Measurements from ENCODE around the gene NUPR1.
"Not testable (repeated sequence)": the region's sequence is repeated elsewhere in the genome, so short reads cannot be mapped to it uniquely, and the experiment has no call there.

The NUPR1 gene

DNA sequence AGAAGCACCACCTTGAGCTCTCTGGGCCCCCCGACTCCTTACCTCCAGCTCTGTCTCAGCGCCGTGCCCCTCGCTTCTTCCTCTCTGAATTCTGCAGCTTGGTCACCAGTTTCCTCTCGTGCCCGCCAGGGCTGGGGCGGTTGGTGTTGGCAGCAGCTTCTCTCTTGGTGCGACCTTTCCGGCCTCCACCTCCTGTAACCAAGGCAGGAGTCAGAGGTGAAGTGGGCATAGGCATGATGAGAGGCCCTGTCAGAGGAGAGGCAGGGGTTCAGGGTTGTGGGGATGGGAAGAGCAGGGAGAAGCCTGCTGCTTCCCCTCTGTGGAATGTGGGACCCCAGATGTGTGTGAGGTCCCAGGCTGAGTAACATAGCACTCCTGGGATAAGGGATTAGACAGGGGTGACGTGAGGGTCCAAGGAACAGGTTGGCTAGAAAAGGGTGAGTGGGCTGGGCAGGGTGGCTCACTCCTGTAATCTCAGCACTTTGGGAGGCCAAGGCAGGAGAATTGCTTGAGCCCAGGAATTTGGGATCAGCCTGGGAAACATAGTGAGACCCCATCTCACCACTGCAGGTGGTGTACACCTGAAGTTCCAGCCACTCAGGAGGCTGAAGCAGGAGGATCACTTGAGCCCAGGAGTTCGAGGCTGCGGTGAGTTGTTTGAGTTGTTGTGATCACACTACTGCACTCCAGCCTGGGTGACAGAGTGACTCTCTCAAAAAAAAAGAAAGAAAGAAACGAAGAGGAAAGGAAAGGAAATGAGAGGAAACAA is 626 bp downstream of the NUPR1 start:
- 94 to 95% methylated on average over 9 to 10 of the region's 13 CpGs for WGBS, 2 experiments (ENCODE audit: insufficient coverage in 2 of 2)
- no peak overlapping the region for H3K27ac ChIP-seq (ENCODE audit: low read depth, low read length, severe bottlenecking)
- no peaks in the 10 kb centered on the region for H3K4me1 ChIP-seq (ENCODE audit: control insufficient read depth, insufficient read depth, low read length, poor library complexity, severe bottlenecking)
- H3K9me3 ChIP-seq (ENCODE audit: control insufficient read depth, low read length): no peaks in the 10 kb centered on the region
- H3K36me3 ChIP-seq (ENCODE audit: control insufficient read depth, insufficient read depth, low read length): no peaks in the 10 kb centered on the region
- H3K4me3 ChIP-seq (ENCODE audit: extremely low read depth, insufficient read depth, low read length, poor library complexity, severe bottlenecking): no peak overlapping the region

DNA sequence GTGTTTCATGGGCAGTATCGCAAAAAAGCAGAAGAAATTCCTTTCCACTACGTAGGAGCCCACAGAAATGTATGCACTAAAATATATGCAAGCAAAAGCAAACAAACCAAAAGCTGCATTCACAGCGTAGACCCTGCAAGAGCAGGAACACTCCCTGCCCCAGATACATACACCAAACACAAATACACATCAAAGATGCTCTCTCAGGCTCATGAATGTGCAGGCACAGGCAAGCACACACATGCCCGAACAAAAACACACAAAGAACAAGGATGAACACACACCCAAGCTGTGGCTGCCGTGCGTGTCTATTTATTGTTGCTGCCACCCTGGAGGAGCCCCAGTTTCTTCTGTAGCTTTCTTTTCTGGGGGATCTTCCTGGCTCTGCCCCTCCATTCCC is 1.7 kb downstream of the NUPR1 start:
- no peaks in the 10 kb centered on the region for H3K9me3 ChIP-seq (ENCODE audit: control insufficient read depth, low read length)
- WGBS, 2 experiments (ENCODE audit: insufficient coverage in 2 of 2): 93 to 97% methylated on average over 5 to 6 of the region's 6 CpGs
- no peaks in the 10 kb centered on the region for H3K4me1 ChIP-seq (ENCODE audit: control insufficient read depth, insufficient read depth, low read length, poor library complexity, severe bottlenecking)
- no peaks in the 10 kb centered on the region for H3K36me3 ChIP-seq (ENCODE audit: control insufficient read depth, insufficient read depth, low read length)
- H3K27ac ChIP-seq (ENCODE audit: low read depth, low read length, severe bottlenecking): no peak overlapping the region
- no peak overlapping the region for H3K4me3 ChIP-seq (ENCODE audit: extremely low read depth, insufficient read depth, low read length, poor library complexity, severe bottlenecking)

DNA sequence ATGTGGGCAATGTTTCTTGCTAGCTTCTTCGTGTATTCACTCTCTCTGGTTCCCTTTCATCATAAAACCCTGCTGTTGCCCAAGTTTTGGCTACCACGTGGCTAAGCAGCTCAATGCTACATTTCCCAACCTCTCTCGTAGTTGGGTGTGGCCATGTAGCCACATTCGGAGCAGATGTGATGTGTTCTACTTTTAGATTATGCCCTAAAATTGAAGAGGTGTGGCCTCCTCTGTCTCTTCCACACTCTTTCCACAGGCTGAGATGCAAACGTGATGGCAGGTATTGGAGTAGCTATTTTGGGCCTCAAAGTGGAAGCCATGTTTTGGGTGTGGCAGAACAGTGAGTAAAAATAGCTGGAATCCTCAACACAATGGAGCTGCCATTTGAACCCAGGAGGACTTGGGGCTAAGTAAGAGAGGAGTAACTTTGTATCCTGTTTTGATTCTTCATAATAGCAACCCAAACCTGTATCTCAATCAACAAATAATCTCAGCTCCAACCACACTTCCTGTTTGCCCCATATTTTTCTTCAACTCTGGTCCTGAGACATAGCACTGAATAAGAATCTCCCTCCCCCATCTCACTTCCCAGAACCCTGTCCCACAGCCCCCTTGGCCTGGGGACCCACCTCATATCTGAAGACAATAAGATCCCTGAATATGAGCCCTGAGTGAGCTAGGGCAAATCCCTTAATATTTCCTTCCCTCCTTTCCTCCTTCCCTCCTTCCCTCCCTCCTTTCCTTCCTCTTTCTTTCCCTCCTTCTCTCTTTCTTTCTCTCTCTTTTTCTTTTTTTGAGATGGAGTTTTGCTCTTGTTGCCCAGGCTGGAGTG is 4.0 kb downstream of the NUPR1 start:
- no peaks in the 10 kb centered on the region for H3K9me3 ChIP-seq (ENCODE audit: control insufficient read depth, low read length)
- WGBS, 2 experiments (ENCODE audit: insufficient coverage in 2 of 2): 86 to 100% methylated on average over 1 to 2 of the region's 5 CpGs
- no peak overlapping the region for H3K4me3 ChIP-seq (ENCODE audit: extremely low read depth, insufficient read depth, low read length, poor library complexity, severe bottlenecking)

DNA sequence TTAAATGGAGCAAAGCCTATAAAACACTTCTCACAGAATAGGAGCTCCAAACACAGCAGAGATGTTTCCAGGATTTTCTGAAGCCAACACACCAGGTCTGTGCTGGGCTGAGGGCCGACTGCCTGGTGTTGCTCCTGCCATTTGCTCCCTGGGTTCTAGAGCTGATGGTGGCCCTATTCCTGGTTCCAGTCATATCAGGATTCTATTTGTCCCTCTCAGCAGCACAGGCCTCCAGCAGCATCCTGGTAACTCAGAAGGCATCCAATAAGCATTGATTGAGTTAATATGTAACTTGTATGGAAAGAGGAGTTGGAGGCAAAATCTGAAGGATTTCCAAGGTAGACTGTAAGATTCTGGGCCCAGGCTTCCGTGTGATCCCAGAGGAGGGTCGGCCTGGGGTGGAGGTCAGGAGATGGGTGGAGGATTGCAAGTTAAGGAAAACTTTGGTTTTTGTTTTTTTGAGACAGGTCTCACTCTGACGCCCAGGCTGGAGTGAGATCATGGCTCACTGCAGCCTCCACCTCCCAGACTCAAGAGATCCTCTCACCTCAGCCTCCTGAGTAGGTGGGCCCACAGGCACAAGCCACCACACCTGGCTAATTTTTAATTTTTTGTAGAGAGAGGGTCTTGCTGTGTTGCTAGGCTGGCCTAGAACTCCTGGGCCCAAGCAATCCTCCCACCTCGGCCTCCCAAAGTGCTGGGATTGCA is 5.7 kb downstream of the NUPR1 start:
- Histone ChIP-seq H3K4me1 (ENCODE audit: control insufficient read depth, insufficient read depth, low read length, poor library complexity, severe bottlenecking) (no peaks in the 10 kb centered on the region), H3K27ac (ENCODE audit: low read depth, low read length, severe bottlenecking) (no peak overlapping the region)
- WGBS, 2 experiments (ENCODE audit: insufficient coverage in 2 of 2): 98% methylated on average over 4 of the region's 5 CpGs

More for the DNA sequence above, 4.0 kb downstream of the NUPR1 start:
- Histone ChIP-seq H3K4me1 (ENCODE audit: control insufficient read depth, insufficient read depth, low read length, poor library complexity, severe bottlenecking) (no peaks in the 10 kb centered on the region), H3K36me3 (ENCODE audit: control insufficient read depth, insufficient read depth, low read length) (no peaks in the 10 kb centered on the region), H3K27ac (ENCODE audit: low read depth, low read length, severe bottlenecking) (no peak overlapping the region)

GRCh38 chr16:28531777-28532744 is 6.7 kb downstream of the NUPR1 start:
- 76 to 86% methylated on average over 5 to 6 of the region's 9 CpGs for WGBS, 2 experiments (ENCODE audit: insufficient coverage in 2 of 2)
- H3K27ac ChIP-seq (ENCODE audit: low read depth, low read length, severe bottlenecking): no peak overlapping the region
- no peaks in the 10 kb centered on the region for H3K9me3 ChIP-seq (ENCODE audit: control insufficient read depth, low read length)
- H3K4me3 ChIP-seq (ENCODE audit: extremely low read depth, insufficient read depth, low read length, poor library complexity, severe bottlenecking): no peak overlapping the region
- H3K36me3 ChIP-seq (ENCODE audit: control insufficient read depth, insufficient read depth, low read length): no peaks in the 10 kb centered on the region
- no peaks in the 10 kb centered on the region for H3K4me1 ChIP-seq (ENCODE audit: control insufficient read depth, insufficient read depth, low read length, poor library complexity, severe bottlenecking)

More for the DNA sequence above, 5.7 kb downstream of the NUPR1 start:
- H3K4me3 ChIP-seq (ENCODE audit: extremely low read depth, insufficient read depth, low read length, poor library complexity, severe bottlenecking): no peak overlapping the region
- no peaks in the 10 kb centered on the region for H3K9me3 ChIP-seq (ENCODE audit: control insufficient read depth, low read length)
- no peaks in the 10 kb centered on the region for H3K36me3 ChIP-seq (ENCODE audit: control insufficient read depth, insufficient read depth, low read length)

GRCh38 chr16:28529124-28529523 is 9.7 kb downstream of the NUPR1 start:
- H3K9me3 ChIP-seq (ENCODE audit: control insufficient read depth, low read length): no peaks in the 10 kb centered on the region
- no peak overlapping the region for H3K27ac ChIP-seq (ENCODE audit: low read depth, low read length, severe bottlenecking)
- no peaks in the 10 kb centered on the region for H3K4me1 ChIP-seq (ENCODE audit: control insufficient read depth, insufficient read depth, low read length, poor library complexity, severe bottlenecking)
- no peaks in the 10 kb centered on the region for H3K36me3 ChIP-seq (ENCODE audit: control insufficient read depth, insufficient read depth, low read length)
- H3K4me3 ChIP-seq (ENCODE audit: extremely low read depth, insufficient read depth, low read length, poor library complexity, severe bottlenecking): no peak overlapping the region

DNA sequence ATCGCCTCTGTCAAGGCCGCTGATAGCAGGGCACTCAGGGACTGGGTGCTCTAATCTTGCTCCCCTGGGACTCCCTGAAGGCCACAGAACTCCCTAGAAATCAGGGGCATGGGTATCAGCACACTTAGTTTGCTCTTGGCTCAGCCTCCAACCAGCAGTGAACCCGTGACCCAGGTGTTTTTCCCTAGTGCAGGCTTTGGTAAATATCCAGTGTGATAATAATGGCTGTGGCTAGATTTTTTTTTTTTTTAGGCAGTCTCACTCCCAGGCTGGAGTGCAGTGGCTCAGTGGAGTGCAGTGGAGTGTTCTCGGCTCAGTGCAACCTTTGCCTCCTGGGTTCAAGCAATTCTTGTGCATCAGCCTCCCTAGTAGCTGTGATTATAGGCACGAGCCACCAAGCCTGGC is 10.3 kb downstream of the NUPR1 start:
- no peak overlapping the region for H3K27ac ChIP-seq (ENCODE audit: low read depth, low read length, severe bottlenecking)
- no peaks in the 10 kb centered on the region for H3K9me3 ChIP-seq (ENCODE audit: control insufficient read depth, low read length)
- 82 to 84% methylated on average over 5 of the region's 5 CpGs for WGBS, 2 experiments (ENCODE audit: insufficient coverage in 2 of 2)
- no peak overlapping the region for H3K4me3 ChIP-seq (ENCODE audit: extremely low read depth, insufficient read depth, low read length, poor library complexity, severe bottlenecking)
- H3K36me3 ChIP-seq (ENCODE audit: control insufficient read depth, insufficient read depth, low read length): no peaks in the 10 kb centered on the region
- no peaks in the 10 kb centered on the region for H3K4me1 ChIP-seq (ENCODE audit: control insufficient read depth, insufficient read depth, low read length, poor library complexity, severe bottlenecking)

- Histone ChIP-seq H3K36me3 (ENCODE audit: control insufficient read depth, insufficient read depth, low read length) (no peaks in the 10 kb centered on the region), H3K9me3 (ENCODE audit: control insufficient read depth, low read length) (no peaks in the 10 kb centered on the region), H3K4me3 (ENCODE audit: extremely low read depth, insufficient read depth, low read length, poor library complexity, severe bottlenecking) (no peak overlapping the region), H3K4me1 (ENCODE audit: control insufficient read depth, insufficient read depth, low read length, poor library complexity, severe bottlenecking) (no peaks in the 10 kb centered on the region), H3K27ac (ENCODE audit: low read depth, low read length, severe bottlenecking) (no peak overlapping the region)
- WGBS, 2 experiments (ENCODE audit: insufficient coverage in 2 of 2): 67 to 76% methylated on average over 1 to 2 of the region's 5 CpGs
These were observed 10.8 kb downstream of the NUPR1 start for GRCh38 chr16:28527985-28528384.

- not testable (repeated sequence) for H3K4me1 ChIP-seq (ENCODE audit: control insufficient read depth, insufficient read depth, low read length, poor library complexity, severe bottlenecking); H3K36me3 ChIP-seq (ENCODE audit: control insufficient read depth, insufficient read depth, low read length); H3K27ac ChIP-seq (ENCODE audit: low read depth, low read length, severe bottlenecking); H3K9me3 ChIP-seq (ENCODE audit: control insufficient read depth, low read length); H3K4me3 ChIP-seq (ENCODE audit: extremely low read depth, insufficient read depth, low read length, poor library complexity, severe bottlenecking)
- 90 to 91% methylated on average over 4 of the region's 7 CpGs for WGBS, 2 experiments (ENCODE audit: insufficient coverage in 2 of 2)
These were observed 11.5 kb downstream of the NUPR1 start for GRCh38 chr16:28527100-28527785.
